Neuronal stem cell (in vitro differentiated cells): ENCODE measurements around the gene ASS1.

Experiments used
- DNase-seq: peaks from one replicate; pipeline ENCODE4 v3.0.0-alpha.2; 2013; ENCODE audit warnings: low spot score
- H2AFZ ChIP-seq: one replicate; pipeline ENCODE4 v1.6.1; 2013; ENCODE audit warnings: mild to moderate bottlenecking, low read length, inconsistent platforms
- H2AK5ac ChIP-seq: 2 replicates; pipeline ENCODE4 v1.6.1; 2013; ENCODE audit warnings: low read depth, mild to moderate bottlenecking, inconsistent platforms, low read length, moderate library complexity, mixed read lengths
- H2BK120ac ChIP-seq: 2 replicates; pipeline ENCODE4 v1.6.1; 2013; ENCODE audit warnings: low read depth, mild to moderate bottlenecking, inconsistent platforms, low read length, moderate library complexity, mixed read lengths
- H2BK12ac ChIP-seq: one replicate; pipeline ENCODE4 v1.6.1; 2013; ENCODE audit warnings: low read length, inconsistent platforms
- H2BK15ac ChIP-seq: 2 replicates; pipeline ENCODE4 v1.6.1; 2013; ENCODE audit warnings: mild to moderate bottlenecking, low read length, inconsistent platforms, mixed read lengths
- H2BK5ac ChIP-seq: one replicate; pipeline ENCODE4 v1.6.1; 2013; ENCODE audit warnings: inconsistent platforms, mild to moderate bottlenecking, low read length, moderate library complexity
- H3K14ac ChIP-seq: one replicate; pipeline ENCODE4 v1.6.1; 2013; ENCODE audit warnings: low read length, inconsistent platforms
- H3K18ac ChIP-seq: 2 replicates; pipeline ENCODE4 v1.6.1; 2013; ENCODE audit warnings: low read length, inconsistent platforms
- H3K23ac ChIP-seq: 2 replicates; pipeline ENCODE4 v1.6.1; 2013; ENCODE audit warnings: low read depth, mild to moderate bottlenecking, mixed read lengths, low read length, inconsistent platforms; ENCODE audit not compliant: poor library complexity
- H3K27ac ChIP-seq: replicated peaks from 3 replicates; pipeline ENCODE4 v1.5.1; 2013; ENCODE audit warnings: low read length, inconsistent platforms
- H3K27me3 ChIP-seq, 3 experiments: 2 replicates each; pipeline ENCODE4 v1.6.1; 2013; ENCODE audit warnings: low read length in 3 of 3, mild to moderate bottlenecking in 2 of 3, inconsistent platforms in 1 of 3, low read depth in 1 of 3, mixed read lengths in 1 of 3, moderate library complexity in 1 of 3; ENCODE audit not compliant: control insufficient read depth in 3 of 3, insufficient read depth in 3 of 3
- H3K36me3 ChIP-seq, 2 donors: replicated peaks in 1 of 2; 2 replicates each; pipeline ENCODE4 v1.6.1; 2013; ENCODE audit warnings: low read length in 2 of 2; ENCODE audit not compliant: control insufficient read depth in 2 of 2, insufficient read depth in 2 of 2
- H3K4ac ChIP-seq: 2 replicates; pipeline ENCODE4 v1.6.1; 2013; ENCODE audit warnings: inconsistent platforms, mild to moderate bottlenecking, low read length, moderate library complexity
- H3K4me1 ChIP-seq, 2 donors: 1 replicate in 1 of 2; 2 replicates in 1 of 2; pipeline ENCODE4 v1.6.1; 2013; ENCODE audit warnings: low read length in 2 of 2, low read depth in 1 of 2; ENCODE audit not compliant: control insufficient read depth in 2 of 2, insufficient read depth in 1 of 2
- H3K4me2 ChIP-seq: one replicate; pipeline ENCODE4 v1.6.1; 2013; ENCODE audit warnings: mild to moderate bottlenecking, low read length, inconsistent platforms; ENCODE audit not compliant: insufficient read depth, poor library complexity, severe bottlenecking
- H3K4me3 ChIP-seq, 2 donors: 2 replicates each; pipeline ENCODE4 v1.5.1; 2013; ENCODE audit warnings: low read length in 2 of 2, mild to moderate bottlenecking in 2 of 2, inconsistent platforms in 1 of 2, moderate library complexity in 1 of 2
- H3K79me1 ChIP-seq: one replicate; pipeline ENCODE4 v1.6.1; 2013; ENCODE audit warnings: low read depth, mild to moderate bottlenecking, inconsistent platforms, low read length, moderate library complexity
- H3K9ac ChIP-seq: one replicate; pipeline ENCODE4 v1.6.1; 2013; ENCODE audit warnings: mild to moderate bottlenecking, low read depth, low read length, inconsistent platforms; ENCODE audit not compliant: poor library complexity
- H3K9me3 ChIP-seq, 2 donors: replicated peaks in 1 of 2; 2 replicates each; pipeline versions ENCODE3 to v1.6.1; 2013; ENCODE audit warnings: low read length in 2 of 2, mild to moderate bottlenecking in 2 of 2, inconsistent platforms in 1 of 2, low read depth in 1 of 2, mixed read lengths in 1 of 2, moderate library complexity in 1 of 2; ENCODE audit not compliant: control insufficient read depth in 2 of 2, insufficient read depth in 1 of 2
- H4K8ac ChIP-seq: one replicate; pipeline ENCODE4 v1.6.1; 2013; ENCODE audit warnings: low read depth, mild to moderate bottlenecking, inconsistent platforms, low read length, moderate library complexity
- H4K91ac ChIP-seq: one replicate; pipeline ENCODE4 v1.6.1; 2013; ENCODE audit warnings: low read length, low read depth, mild to moderate bottlenecking, inconsistent platforms; ENCODE audit not compliant: poor library complexity
- WGBS, 2 donors: extraction: QIAGEN DNeasy Blood & Tissue Kit; methylation state at CpG; one replicate each; pipeline ENCODE4 v1.1.7; 2013; ENCODE audit warnings: missing lambda C conversion rate in 2 of 2, mixed read lengths in 1 of 2; ENCODE audit not compliant: insufficient read length in 2 of 2, insufficient replicate concordance in 1 of 2; ENCODE audit errors: extremely low coverage in 2 of 2; 5-methylcytosine and 5-hydroxymethylcytosine counted together

The ASS1 gene

DNA sequence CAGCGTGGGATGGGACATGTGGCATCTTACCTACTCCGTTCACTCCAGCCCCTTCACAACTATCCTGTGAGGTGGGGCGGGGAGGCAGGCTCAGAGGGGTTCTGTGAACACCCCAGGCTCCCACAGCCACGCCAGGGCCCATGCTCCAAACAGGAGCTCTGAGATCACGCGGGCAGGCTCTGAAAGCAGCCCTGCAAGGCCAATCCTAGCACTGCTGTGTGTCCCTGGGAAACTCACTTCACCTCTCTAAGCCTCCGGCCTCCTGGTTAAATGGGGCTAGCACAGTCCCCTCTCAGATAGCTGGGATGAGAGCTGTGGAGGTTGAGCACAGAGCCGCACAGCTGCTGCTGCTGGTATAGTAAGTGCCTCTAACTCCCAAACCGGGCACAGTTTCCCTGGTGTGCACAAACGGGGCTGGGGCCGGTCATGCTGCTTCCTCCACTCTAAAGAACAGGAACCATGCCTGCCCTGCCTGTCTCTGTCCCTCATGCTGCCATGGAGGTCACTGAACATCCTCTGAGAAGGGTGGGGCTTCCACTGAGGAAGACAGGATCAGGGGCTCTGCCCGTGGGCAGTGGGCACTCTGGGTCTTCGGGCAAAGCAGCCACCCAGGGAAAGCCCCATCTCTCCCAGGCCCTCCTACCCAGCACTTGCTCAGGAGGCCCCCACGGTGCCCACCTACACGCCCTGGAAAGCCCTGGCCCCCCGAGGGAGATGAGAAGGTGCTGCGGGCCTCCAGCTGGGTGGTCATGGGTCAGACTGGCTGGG lies 13.0 kb upstream of the ASS1 start:
- Histone ChIP-seq H3K36me3 (no peaks in the 10 kb centered on the region), H3K27ac (no peak overlapping the region), H3K4me3 (no peak overlapping the region), H4K91ac (no peak overlapping the region), H3K79me1 (peaks cover 2% of the 10 kb centered on the region), H3K4ac (no peak overlapping the region), H2BK120ac (peak overlapping the region; percentile 9), H2BK5ac (no peak overlapping the region), H2BK12ac (peak overlapping the region; percentile 60), H2AK5ac (peak overlapping the region; percentile 99), H3K14ac (no peak overlapping the region), H3K18ac (peak overlapping the region; percentile 74), H3K23ac (peak overlapping the region; percentile 80), H2AFZ (no peak overlapping the region), H4K8ac (no peak overlapping the region), H2BK15ac (peak overlapping the region; percentile 89), H3K4me1 (peaks cover 0 to 12% of the 10 kb centered on the region in 2 donors), H3K9ac (no peak overlapping the region), H3K27me3 (peaks cover 9 to 78% (median 25%) of the 10 kb centered on the region in 3 experiments), H3K4me2 (no peak overlapping the region), H3K9me3 (no peaks in the 10 kb centered on the region)
- no CpG with 5 or more reads among the region's 17 CpGs for WGBS, 2 donors
- DNase-seq = no peak

DNA sequence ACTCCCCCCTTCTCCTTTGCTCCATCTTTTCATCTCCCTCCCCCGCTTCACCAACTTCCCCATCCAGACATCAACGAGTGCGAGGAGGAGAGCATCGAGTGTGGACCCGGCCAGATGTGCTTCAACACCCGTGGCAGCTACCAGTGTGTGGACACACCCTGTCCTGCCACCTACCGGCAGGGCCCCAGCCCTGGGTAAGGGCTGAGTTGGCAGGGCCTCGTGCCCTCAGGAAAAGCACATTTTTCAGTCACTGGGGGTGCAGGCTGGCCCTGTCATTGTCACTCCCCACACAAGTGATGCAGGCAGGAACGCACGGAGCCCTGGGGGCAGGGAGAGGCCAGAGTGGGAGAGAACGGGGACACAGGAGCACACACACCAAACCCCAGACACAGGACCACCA lies 12.4 kb upstream of the ASS1 start:
- WGBS, 2 donors = no CpG with 5 or more reads among the region's 11 CpGs
- Histone ChIP-seq H3K4me1 (peaks cover 0 to 12% of the 10 kb centered on the region in 2 donors), H3K36me3 (no peaks in the 10 kb centered on the region), H3K23ac (peak overlapping the region; percentile 90), H3K9me3 (no peaks in the 10 kb centered on the region), H3K79me1 (peaks cover 2% of the 10 kb centered on the region), H2BK120ac (peak overlapping the region; percentile 9), H3K14ac (no peak overlapping the region), H2AFZ (no peak overlapping the region), H3K4me3 (no peak overlapping the region), H3K27me3 (peaks cover 9 to 78% (median 25%) of the 10 kb centered on the region in 3 experiments), H3K4me2 (no peak overlapping the region), H2AK5ac (peak overlapping the region; percentile 33), H2BK5ac (no peak overlapping the region), H3K27ac (no peak overlapping the region), H2BK12ac (no peak overlapping the region), H4K8ac (no peak overlapping the region), H3K4ac (no peak overlapping the region), H3K18ac (peak overlapping the region; percentile 94), H3K9ac (peak overlapping the region; percentile 67), H2BK15ac (peak overlapping the region; percentile 89), H4K91ac (no peak overlapping the region)
- no peak for DNase-seq

DNA sequence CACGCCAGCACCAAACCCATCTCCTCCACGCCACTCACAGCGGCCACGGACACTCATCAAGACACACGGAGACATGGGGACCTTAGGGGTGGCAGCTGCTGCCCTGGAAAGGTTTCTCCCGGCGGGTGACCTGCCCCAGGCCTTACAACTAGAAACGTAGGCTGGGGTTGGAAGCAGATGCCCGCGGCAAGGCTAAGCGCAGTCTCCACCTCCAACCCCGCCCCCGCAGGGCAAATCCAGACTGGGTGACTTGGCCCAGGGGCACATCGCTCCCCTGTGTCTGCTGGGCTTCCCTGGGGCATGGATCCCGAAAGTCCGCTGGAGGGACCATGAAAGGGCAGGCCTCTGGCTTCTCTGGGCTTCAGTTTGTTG lies 12.0 kb upstream of the ASS1 start:
- H2BK12ac ChIP-seq = no peak overlapping the region
- no peak overlapping the region for H4K91ac ChIP-seq
- H2BK5ac ChIP-seq = no peak overlapping the region
- no peak for DNase-seq
- peaks cover 2% of the 10 kb centered on the region for H3K79me1 ChIP-seq
- no peak overlapping the region for H3K27ac ChIP-seq
- H3K18ac ChIP-seq = peak overlapping the region; percentile 97
- H3K4me1 ChIP-seq = peaks cover 0 to 12% of the 10 kb centered on the region in 2 donors
- whole genome bisulfite sequencing, 2 donors = no CpG with 5 or more reads among the region's 16 CpGs
- peak overlapping the region; percentile 90 for H3K14ac ChIP-seq
- no peak overlapping the region for H3K4me3 ChIP-seq
- H3K4me2 ChIP-seq = peak overlapping the region; percentile 95
- H3K23ac ChIP-seq = peak overlapping the region; percentile 90
- peaks cover 9 to 78% (median 25%) of the 10 kb centered on the region in 3 experiments for H3K27me3 ChIP-seq
- H2BK15ac ChIP-seq = peak overlapping the region; percentile 89
- H4K8ac ChIP-seq = peak overlapping the region; percentile 95
- peak overlapping the region; percentile 79 for H3K4ac ChIP-seq
- no peaks in the 10 kb centered on the region for H3K36me3 ChIP-seq
- peak overlapping the region; percentile 89 for H2BK120ac ChIP-seq
- peak overlapping the region; percentile 67 for H3K9ac ChIP-seq
- no peaks in the 10 kb centered on the region for H3K9me3 ChIP-seq
- peak overlapping the region; percentile 33 for H2AK5ac ChIP-seq
- peak overlapping the region; percentile 95 for H2AFZ ChIP-seq

DNA sequence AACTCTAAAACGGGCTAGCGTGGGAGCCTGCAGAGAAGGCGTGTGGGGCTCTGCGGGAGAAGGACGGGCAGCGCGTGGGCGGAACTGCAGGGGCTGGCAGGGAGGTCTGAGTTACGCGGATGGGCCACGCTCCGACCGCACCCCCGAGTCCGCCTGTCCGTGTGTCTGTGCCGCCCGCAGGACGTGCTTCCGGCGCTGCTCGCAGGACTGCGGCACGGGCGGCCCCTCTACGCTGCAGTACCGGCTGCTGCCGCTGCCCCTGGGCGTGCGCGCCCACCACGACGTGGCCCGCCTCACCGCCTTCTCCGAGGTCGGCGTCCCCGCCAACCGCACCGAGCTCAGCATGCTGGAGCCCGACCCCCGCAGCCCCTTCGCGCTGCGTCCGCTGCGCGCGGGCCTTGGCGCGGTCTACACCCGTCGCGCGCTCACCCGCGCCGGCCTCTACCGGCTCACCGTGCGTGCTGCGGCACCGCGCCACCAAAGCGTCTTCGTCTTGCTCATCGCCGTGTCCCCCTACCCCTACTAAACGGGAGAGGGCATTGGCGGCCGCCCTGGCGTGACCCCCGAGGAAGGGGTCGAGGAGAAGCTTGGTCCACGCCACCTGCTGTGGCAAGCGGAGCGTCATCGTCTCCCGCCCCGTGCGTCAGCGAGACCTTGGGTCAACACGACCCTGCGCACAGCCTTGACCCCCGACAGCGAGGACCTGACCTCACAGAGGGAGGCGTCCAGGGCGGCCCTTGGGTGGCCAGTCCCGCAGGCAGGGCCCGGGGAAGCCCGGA lies 11.4 kb upstream of the ASS1 start:
- H3K4ac ChIP-seq = peak overlapping the region; percentile 79
- H2AK5ac ChIP-seq = peak overlapping the region; percentile 60
- peaks cover 9 to 74% (median 25%) of the 10 kb centered on the region in 3 experiments for H3K27me3 ChIP-seq
- H3K79me1 ChIP-seq = peaks cover 2% of the 10 kb centered on the region
- H3K9me3 ChIP-seq = no peaks in the 10 kb centered on the region
- peak overlapping the region; percentile 88 for H3K9ac ChIP-seq
- peak overlapping the region; percentile 83 for H2BK5ac ChIP-seq
- peak overlapping the region; percentile 95 for H3K4me2 ChIP-seq
- peak overlapping the region; percentile 26 to 78 for H3K4me3 ChIP-seq
- H2BK15ac ChIP-seq = peak overlapping the region; percentile 97
- peak overlapping the region; percentile 95 for H2AFZ ChIP-seq
- DNase-seq = peak; percentile 64
- peak overlapping the region; percentile 97 for H3K18ac ChIP-seq
- H3K36me3 ChIP-seq = no peaks in the 10 kb centered on the region
- whole genome bisulfite sequencing, 2 donors = no CpG with 5 or more reads among the region's 92 CpGs
- H2BK12ac ChIP-seq = peak overlapping the region; percentile 77
- H3K14ac ChIP-seq = peak overlapping the region; percentile 90
- peak overlapping the region; percentile 90 for H3K23ac ChIP-seq
- H3K4me1 ChIP-seq = peaks cover 0 to 12% of the 10 kb centered on the region in 2 donors
- H2BK120ac ChIP-seq = peak overlapping the region; percentile 89
- H4K8ac ChIP-seq = peak overlapping the region; percentile 95
- H4K91ac ChIP-seq = no peak overlapping the region
- no peak overlapping the region for H3K27ac ChIP-seq
